Measurements from ENCODE around the gene TTC32.

GRCh38 chr2:19872302-19872701 is 29.5 kb downstream of the TTC32 start:
- TF ChIP-seq CTCF (IDR thresholded peaks at IDR 0.05; ENCODE audit: borderline replicate concordance, extremely low read depth, low read length, poor library complexity, severe bottlenecking) (no peak), EZH2 (IDR thresholded peaks at IDR 0.05; ENCODE audit: borderline replicate concordance, low read depth, low read length, severe bottlenecking) (no peak)
